ENCODE results near the gene TRIM59.

Gene TRIM59

GRCh38 chr3:160444411-160444810 is 5.2 kb downstream of the TRIM59 start:
- no peak overlapping the region for H3K4me2 ChIP-seq (ENCODE audit: low read length)
- H3K4me3 ChIP-seq (ENCODE audit: low read length) = no peak overlapping the region
- no peak overlapping the region for H2AFZ ChIP-seq (ENCODE audit: low read depth, low read length)
- H3K9ac ChIP-seq (ENCODE audit: low read length) = no peak overlapping the region
- H3K79me2 ChIP-seq (ENCODE audit: low read length) = peaks cover 93% of the 10 kb centered on the region
- no peaks in the 10 kb centered on the region for H3K27me3 ChIP-seq (ENCODE audit: low read depth, low read length)
- H3K36me3 ChIP-seq (replicated peaks; ENCODE audit: low read depth, low read length) = peaks cover 40% of the 10 kb centered on the region
- H4K20me1 ChIP-seq (ENCODE audit: insufficient read depth, low read length) = peaks cover 4% of the 10 kb centered on the region; the same call in 1 of the 2 replicates
- no peaks in the 10 kb centered on the region for H3K9me3 ChIP-seq (ENCODE audit: insufficient read depth, low read length)
- peaks cover 12% of the 10 kb centered on the region for H3K4me1 ChIP-seq (ENCODE audit: low read length)
- TF ChIP-seq EZH2phosphoT487 (IDR thresholded peaks at IDR 0.05; ENCODE audit: low read depth) (no peak), CTCF (IDR thresholded peaks at IDR 0.05; ENCODE audit: low read depth, low read length) (no peak)
- H3K27ac ChIP-seq (ENCODE audit: low read length) = no peak overlapping the region

GRCh38 chr3:160440687-160441086 is 8.9 kb downstream of the TRIM59 start:
- H3K9ac ChIP-seq (ENCODE audit: low read length) = no peak overlapping the region
- H3K27ac ChIP-seq (ENCODE audit: low read length) = no peak overlapping the region
- TF ChIP-seq EZH2phosphoT487 (IDR thresholded peaks at IDR 0.05; ENCODE audit: low read depth) = no peak
- TF ChIP-seq CTCF (IDR thresholded peaks at IDR 0.05; ENCODE audit: low read depth, low read length) = no peak
- no peak overlapping the region for H2AFZ ChIP-seq (ENCODE audit: low read depth, low read length)
- peaks cover 88% of the 10 kb centered on the region for H3K79me2 ChIP-seq (ENCODE audit: low read length)
- no peak overlapping the region for H3K4me3 ChIP-seq (ENCODE audit: low read length)
- H3K27me3 ChIP-seq (ENCODE audit: low read depth, low read length) = no peaks in the 10 kb centered on the region
- no peaks in the 10 kb centered on the region for H3K4me1 ChIP-seq (ENCODE audit: low read length)
- H3K4me2 ChIP-seq (ENCODE audit: low read length) = no peak overlapping the region
- peaks cover 4% of the 10 kb centered on the region; the same call in 1 of the 2 replicates for H4K20me1 ChIP-seq (ENCODE audit: insufficient read depth, low read length)
- no peaks in the 10 kb centered on the region for H3K9me3 ChIP-seq (ENCODE audit: insufficient read depth, low read length)
- peaks cover 54% of the 10 kb centered on the region for H3K36me3 ChIP-seq (replicated peaks; ENCODE audit: low read depth, low read length)

GRCh38 chr3:160437083-160437455 is 12.5 kb downstream of the TRIM59 start:
- Histone ChIP-seq H3K4me2 (ENCODE audit: low read length) (no peak overlapping the region), H3K4me3 (ENCODE audit: low read length) (no peak overlapping the region), H4K20me1 (ENCODE audit: insufficient read depth, low read length) (peaks cover 6% of the 10 kb centered on the region; the same call in 1 of the 2 replicates)

GRCh38 chr3:160435747-160436146 is 13.8 kb downstream of the TRIM59 start:
- Histone ChIP-seq H3K27me3 (ENCODE audit: low read depth, low read length) (no peaks in the 10 kb centered on the region), H3K9me3 (ENCODE audit: insufficient read depth, low read length) (no peaks in the 10 kb centered on the region), H3K79me2 (ENCODE audit: low read length) (peaks cover 88% of the 10 kb centered on the region), H4K20me1 (ENCODE audit: insufficient read depth, low read length) (0 out of 2 replicates have a peak, but pooled peaks cover 2% of the 10 kb centered on the region), H3K4me1 (ENCODE audit: low read length) (no peaks in the 10 kb centered on the region), H3K36me3 (replicated peaks; ENCODE audit: low read depth, low read length) (peaks cover 73% of the 10 kb centered on the region), H3K9ac (ENCODE audit: low read length) (no peak overlapping the region), H3K4me2 (ENCODE audit: low read length) (no peak overlapping the region), H3K4me3 (ENCODE audit: low read length) (no peak overlapping the region), H3K27ac (ENCODE audit: low read length) (no peak overlapping the region), H2AFZ (ENCODE audit: low read depth, low read length) (no peak overlapping the region)
- TF ChIP-seq CTCF (IDR thresholded peaks at IDR 0.05; ENCODE audit: low read depth, low read length) = no peak
- no peak for TF ChIP-seq EZH2phosphoT487 (IDR thresholded peaks at IDR 0.05; ENCODE audit: low read depth)

More at GRCh38 chr3:160437083-160437455, 12.5 kb downstream of the TRIM59 start:
- Histone ChIP-seq H3K27ac (ENCODE audit: low read length) (no peak overlapping the region), H3K9ac (ENCODE audit: low read length) (no peak overlapping the region), H3K4me1 (ENCODE audit: low read length) (no peaks in the 10 kb centered on the region), H3K27me3 (ENCODE audit: low read depth, low read length) (no peaks in the 10 kb centered on the region), H2AFZ (ENCODE audit: low read depth, low read length) (no peak overlapping the region), H3K36me3 (replicated peaks; ENCODE audit: low read depth, low read length) (peaks cover 72% of the 10 kb centered on the region), H3K9me3 (ENCODE audit: insufficient read depth, low read length) (no peaks in the 10 kb centered on the region), H3K79me2 (ENCODE audit: low read length) (peaks cover 94% of the 10 kb centered on the region)
- no peak for TF ChIP-seq CTCF (IDR thresholded peaks at IDR 0.05; ENCODE audit: low read depth, low read length)
- TF ChIP-seq EZH2phosphoT487 (IDR thresholded peaks at IDR 0.05; ENCODE audit: low read depth) = no peak

Measured in OCI-LY3 (cell line).